Measurements from ENCODE around the gene VEGFD. TPM values are rescaled to one million over a fixed set of nuclear protein-coding genes. Genes with fewer than 3 reads are reported as not detected.

VEGFD gene, protein sequence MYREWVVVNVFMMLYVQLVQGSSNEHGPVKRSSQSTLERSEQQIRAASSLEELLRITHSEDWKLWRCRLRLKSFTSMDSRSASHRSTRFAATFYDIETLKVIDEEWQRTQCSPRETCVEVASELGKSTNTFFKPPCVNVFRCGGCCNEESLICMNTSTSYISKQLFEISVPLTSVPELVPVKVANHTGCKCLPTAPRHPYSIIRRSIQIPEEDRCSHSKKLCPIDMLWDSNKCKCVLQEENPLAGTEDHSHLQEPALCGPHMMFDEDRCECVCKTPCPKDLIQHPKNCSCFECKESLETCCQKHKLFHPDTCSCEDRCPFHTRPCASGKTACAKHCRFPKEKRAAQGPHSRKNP
- not detected in 2 replicates for total RNA-seq

DNA sequence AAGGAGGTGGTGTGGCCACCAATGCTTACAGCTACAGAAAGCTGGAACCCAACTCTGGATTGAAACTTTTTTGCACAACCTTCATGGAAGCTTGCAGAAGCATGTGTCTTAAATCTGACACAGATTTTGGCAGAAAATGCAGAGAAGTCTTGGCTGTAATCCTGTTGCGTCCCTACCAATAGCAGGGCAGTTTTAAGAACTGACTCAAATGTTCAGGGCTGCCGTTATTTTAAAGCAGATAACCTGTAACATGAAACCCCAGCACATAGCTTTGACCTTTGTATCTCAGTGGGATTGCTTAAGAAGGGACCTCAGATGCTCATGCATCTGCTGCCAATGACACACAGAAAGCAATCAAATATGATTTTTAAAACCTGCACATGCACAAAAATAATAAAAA lies at the start of gene VEGFD:
Gene VEGFD (minus strand): TSS at position 110 of the 400 bp plus-strand sequence. CDS start 467 bp downstream, outside the sequence.
- TF ChIP-seq, protein P1, sequence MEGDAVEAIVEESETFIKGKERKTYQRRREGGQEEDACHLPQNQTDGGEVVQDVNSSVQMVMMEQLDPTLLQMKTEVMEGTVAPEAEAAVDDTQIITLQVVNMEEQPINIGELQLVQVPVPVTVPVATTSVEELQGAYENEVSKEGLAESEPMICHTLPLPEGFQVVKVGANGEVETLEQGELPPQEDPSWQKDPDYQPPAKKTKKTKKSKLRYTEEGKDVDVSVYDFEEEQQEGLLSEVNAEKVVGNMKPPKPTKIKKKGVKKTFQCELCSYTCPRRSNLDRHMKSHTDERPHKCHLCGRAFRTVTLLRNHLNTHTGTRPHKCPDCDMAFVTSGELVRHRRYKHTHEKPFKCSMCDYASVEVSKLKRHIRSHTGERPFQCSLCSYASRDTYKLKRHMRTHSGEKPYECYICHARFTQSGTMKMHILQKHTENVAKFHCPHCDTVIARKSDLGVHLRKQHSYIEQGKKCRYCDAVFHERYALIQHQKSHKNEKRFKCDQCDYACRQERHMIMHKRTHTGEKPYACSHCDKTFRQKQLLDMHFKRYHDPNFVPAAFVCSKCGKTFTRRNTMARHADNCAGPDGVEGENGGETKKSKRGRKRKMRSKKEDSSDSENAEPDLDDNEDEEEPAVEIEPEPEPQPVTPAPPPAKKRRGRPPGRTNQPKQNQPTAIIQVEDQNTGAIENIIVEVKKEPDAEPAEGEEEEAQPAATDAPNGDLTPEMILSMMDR (IDR thresholded peaks at IDR 0.05; ENCODE audit: insufficient read depth, low read length, poor library complexity, severe bottlenecking): no peak
- Histone ChIP-seq H3K4me3 (ENCODE audit: low read depth, low read length) (no peak within 1 kb of the TSS), H3K27me3 (ENCODE audit: control insufficient read depth, insufficient read depth, low read length) (no peaks in the 10 kb centered on the region), H3K36me3 (ENCODE audit: control insufficient read depth, insufficient read depth, low read length) (no peaks in the 10 kb centered on the region)
- no peak for DNase-seq (ENCODE audit: low read depth)

DNA sequence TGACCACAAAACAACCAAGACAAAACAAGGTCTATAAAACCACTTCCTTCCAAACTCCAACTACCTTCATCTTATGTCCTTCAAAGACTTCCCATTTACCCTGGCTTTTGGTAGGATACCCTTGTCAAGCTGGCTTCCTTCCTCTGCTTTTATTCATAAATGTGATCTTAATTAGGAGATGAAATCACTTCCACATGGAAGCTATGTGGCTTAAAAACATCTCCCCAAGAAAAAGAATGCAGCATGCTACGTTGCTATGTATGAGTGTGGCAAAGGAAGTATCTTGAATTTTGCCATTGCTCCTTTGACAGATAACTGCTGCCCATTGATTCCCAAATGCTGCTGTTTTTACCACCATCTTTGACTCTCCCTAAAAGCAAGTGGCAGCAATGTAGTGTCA lies 46.4 kb upstream of the VEGFD start:
- H3K4me3 ChIP-seq (ENCODE audit: low read depth, low read length): no peak overlapping the region
- TF ChIP-seq, protein P1 (IDR thresholded peaks at IDR 0.05; ENCODE audit: insufficient read depth, low read length, poor library complexity, severe bottlenecking): no peak
- H3K36me3 ChIP-seq (ENCODE audit: control insufficient read depth, insufficient read depth, low read length): no peaks in the 10 kb centered on the region

DNA sequence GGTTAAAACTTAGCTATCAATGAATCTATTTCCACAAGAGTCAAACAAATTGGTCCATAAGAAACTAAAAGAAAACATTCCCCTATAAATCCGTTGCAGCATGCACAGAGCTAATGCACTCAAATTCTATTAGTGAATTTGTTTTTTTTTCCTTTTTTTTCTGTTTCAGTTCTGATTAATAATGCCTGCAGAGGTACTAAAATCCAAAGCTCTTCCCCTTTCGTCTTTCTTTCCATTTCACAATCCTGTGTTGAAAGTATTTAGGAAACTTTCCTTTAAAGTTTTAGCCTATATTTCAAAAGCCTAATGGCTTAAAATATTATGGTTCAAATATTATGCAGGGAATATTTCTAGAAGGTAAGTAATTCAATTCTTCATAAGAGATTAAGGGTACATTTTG lies 45.9 kb upstream of the VEGFD start:
- DNase-seq (ENCODE audit: low read depth): no peak
- Histone ChIP-seq H3K36me3 (ENCODE audit: control insufficient read depth, insufficient read depth, low read length) (no peaks in the 10 kb centered on the region), H3K4me3 (ENCODE audit: low read depth, low read length) (no peak overlapping the region), H3K27me3 (ENCODE audit: control insufficient read depth, insufficient read depth, low read length) (no peaks in the 10 kb centered on the region)
- TF ChIP-seq, protein P1 (IDR thresholded peaks at IDR 0.05; ENCODE audit: insufficient read depth, low read length, poor library complexity, severe bottlenecking): no peak

More for the DNA sequence above, 46.4 kb upstream of the VEGFD start:
- no peak for DNase-seq (ENCODE audit: low read depth)
- H3K27me3 ChIP-seq (ENCODE audit: control insufficient read depth, insufficient read depth, low read length): no peaks in the 10 kb centered on the region

DNA sequence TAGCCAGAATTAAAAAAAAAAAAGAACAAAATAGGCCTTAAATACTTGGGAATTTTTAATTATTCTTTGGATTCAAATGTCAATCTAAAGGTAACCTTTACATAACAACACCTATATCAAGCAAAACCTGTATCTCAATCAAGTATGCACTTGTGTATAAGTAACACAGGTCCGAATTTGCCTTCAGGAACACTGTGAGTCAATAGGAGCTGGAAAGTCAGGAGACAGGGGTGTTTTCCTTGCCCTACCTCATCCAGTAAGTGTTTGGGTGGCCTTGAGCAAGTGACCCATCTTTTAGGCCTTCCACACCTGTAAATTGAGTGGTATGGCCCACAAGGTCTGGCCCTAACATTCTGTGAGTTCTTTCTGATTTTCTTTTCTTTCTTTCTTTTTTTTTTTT lies 40.8 kb upstream of the VEGFD start:
- Histone ChIP-seq H3K36me3 (ENCODE audit: control insufficient read depth, insufficient read depth, low read length) (no peaks in the 10 kb centered on the region), H3K4me3 (ENCODE audit: low read depth, low read length) (no peak overlapping the region), H3K27me3 (ENCODE audit: control insufficient read depth, insufficient read depth, low read length) (no peaks in the 10 kb centered on the region)
- no peak for DNase-seq (ENCODE audit: low read depth)
- TF ChIP-seq, protein P1 (IDR thresholded peaks at IDR 0.05; ENCODE audit: insufficient read depth, low read length, poor library complexity, severe bottlenecking): no peak

DNA sequence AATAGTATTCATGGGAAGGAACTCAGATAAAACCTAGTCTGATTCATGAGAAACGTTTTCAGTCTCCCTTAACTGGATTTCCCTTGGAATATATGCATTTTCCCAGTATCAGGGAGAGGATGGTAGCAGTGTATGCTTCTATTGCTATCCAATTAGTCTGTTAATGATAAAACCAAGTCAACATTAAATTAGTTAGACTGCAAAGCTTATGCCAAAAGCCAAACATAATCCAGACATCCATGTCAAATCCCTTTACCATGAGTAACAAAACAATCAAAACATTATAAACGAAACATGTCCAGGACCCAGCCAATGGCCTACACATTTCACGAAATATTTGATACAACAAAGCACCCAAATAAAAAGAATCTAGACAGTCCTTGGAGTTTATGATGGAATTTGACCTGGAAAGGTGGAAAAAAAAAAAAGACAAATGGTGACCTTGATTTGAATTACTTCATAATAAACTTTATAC lies 34.5 kb upstream of the VEGFD start:
- DNase-seq (ENCODE audit: low read depth): no peak
- TF ChIP-seq, protein P1 (IDR thresholded peaks at IDR 0.05; ENCODE audit: insufficient read depth, low read length, poor library complexity, severe bottlenecking): no peak
- Histone ChIP-seq H3K27me3 (ENCODE audit: control insufficient read depth, insufficient read depth, low read length) (no peaks in the 10 kb centered on the region), H3K36me3 (ENCODE audit: control insufficient read depth, insufficient read depth, low read length) (no peaks in the 10 kb centered on the region), H3K4me3 (ENCODE audit: low read depth, low read length) (no peak overlapping the region)
